HTR-8/SVneo (cell line): ENCODE results near the gene NHSL2.

ENCODE experiments used
- DNase-seq: peaks from one replicate; pipeline ENCODE4 v3.0.0; 2011; ENCODE audit warnings: low spot score, mixed read lengths; ENCODE audit not compliant: insufficient read length
- FAIRE-seq: peaks from 2 replicates; lab custom pipeline; 2011; peaks lifted over from hg19 to GRCh38; lab: Jason Lieb, UNC

NHSL2 gene

DNA sequence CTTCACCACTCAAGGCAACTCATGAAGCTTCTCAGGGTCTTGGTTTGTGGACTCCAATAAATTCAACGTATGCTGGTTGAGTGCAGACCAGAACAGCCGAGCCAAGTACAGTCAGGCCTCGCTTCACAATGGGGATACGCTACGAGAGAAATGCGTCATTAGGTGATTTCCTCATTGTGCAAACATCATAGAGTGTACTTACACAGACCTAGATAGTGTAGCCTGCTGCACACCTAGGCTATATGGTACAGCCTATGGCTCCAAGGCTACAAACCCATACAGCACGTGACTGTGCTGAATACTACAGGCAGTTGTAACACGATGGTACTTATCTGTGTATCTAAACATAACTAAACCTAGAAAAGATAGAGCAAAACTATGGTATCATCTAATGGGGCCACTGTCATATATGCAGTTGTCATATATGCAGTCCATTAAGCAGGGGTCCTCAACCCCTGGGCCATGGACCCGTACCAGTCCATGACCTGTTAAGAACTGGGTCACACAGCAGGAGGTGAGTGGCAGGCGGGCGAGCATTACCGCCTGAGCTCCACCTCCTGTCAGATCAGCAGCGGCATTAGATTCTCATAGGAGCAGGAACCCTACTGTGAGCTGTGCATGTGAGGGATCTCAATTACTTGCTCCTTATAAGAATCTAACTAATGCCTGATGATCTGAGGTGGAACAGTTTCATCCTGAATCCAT, 189.6 kb downstream of the NHSL2 start:
- no peak for DNase-seq
- peak; percentile 83 for FAIRE-seq

DNA sequence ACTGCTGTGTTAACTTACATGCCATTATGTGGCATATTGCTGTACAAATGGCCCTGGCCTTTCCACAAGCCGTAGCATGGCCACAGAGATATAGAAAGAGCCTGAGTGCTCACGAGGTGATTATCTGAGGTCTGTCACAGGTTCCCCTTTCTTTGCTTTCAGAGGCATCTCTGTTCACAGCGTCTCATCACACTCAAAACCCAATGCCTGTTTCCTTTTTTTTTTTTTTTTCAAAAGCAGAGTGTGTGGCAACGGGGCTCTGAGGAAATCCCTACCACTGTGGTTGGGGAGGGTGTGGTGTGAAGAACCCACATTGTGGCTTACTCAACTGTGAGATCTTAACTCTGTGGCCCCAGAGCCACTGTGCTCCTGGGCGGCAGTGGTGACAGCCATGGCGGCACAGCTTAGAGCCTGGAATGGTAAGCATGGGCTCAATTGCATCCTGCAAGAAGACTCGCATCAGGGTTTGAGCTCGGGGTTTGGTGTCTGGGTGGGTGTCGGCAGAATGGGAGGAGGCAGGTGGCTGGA, 190.2 kb downstream of the NHSL2 start:
- DNase-seq (no peak), FAIRE-seq (no peak)

DNA sequence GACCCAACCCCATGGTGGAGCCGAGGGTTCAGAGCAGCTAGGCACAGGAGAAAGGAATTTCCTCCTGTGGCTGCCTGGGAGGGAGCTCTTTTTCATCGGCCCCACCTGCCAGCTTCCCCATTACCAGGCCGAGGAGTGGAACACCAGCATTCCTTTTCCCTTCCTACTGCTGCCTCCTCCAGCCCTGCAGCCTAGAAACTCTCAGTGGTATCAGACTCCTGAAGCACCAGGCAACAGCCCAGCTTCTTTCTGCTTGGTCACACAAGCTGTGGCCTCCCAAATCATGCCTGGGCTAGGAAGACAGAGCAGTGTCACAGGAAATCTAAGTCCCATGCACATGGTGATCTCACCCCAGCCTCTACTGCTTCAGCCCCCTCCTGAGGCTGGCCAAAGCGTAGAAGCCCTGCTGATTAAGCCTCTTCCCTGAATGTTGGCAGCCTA, 191.0 kb downstream of the NHSL2 start:
- FAIRE-seq (no peak), DNase-seq (no peak)

DNA sequence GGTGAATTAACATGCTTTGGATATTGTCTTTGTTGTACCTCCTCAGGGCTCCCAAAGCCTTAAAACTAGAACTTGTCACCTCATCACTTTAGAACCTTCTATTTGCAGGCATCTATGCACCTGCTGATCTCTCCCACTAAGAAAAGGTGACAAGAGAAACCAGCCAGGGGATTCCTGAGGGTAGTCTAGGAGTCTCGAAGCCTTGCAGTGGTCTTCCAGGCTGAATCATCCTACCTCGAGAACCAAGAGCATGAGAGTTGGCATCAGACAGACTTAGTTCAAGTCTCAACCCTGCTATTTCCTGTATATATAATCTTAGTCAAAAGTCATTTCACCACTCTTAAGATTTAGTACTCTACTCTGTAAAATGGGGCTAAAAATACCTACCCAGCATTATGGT, 191.5 kb downstream of the NHSL2 start:
- DNase-seq (no peak), FAIRE-seq (no peak)

DNA sequence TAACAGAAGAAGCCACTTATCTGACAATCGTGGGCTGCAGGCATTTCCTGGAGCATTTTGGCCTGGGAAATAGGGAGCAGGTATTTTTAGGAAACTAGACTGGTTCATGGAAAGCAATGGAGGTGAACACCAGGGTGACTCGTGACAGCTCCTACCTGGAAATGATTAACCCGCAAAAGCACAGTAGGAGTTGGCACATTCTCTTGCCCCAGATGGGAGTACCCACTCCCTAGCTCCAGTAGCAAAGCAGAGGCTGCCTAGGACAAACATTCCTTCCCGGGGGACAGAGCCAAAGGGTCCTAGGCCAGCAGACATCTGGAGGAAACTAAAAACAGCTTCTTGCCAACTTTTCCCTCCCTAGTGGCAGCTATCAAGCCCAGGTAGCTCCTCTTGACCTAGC, 192.1 kb downstream of the NHSL2 start:
- FAIRE-seq, result no peak
- no peak for DNase-seq

DNA sequence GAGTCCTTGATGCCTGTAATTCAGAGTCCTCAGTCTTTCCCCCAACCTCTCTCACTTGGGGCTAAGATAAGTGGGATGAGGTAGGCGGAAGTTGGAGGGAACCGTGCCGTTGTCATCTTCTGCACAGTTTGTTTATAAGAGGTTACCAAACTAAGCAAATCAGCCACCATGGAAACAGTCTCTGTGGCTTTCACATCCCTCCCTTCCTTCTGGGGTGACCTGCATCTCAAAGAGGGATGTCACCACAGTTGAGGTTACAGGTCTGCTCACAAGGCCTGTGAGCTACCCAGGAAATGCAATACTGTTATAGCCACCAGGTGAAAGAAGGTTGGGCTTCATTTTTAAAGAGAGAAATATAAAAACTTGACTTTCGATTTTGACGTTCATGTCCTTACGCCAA, 194.8 kb downstream of the NHSL2 start:
- DNase-seq (no peak), FAIRE-seq (no peak)

DNA sequence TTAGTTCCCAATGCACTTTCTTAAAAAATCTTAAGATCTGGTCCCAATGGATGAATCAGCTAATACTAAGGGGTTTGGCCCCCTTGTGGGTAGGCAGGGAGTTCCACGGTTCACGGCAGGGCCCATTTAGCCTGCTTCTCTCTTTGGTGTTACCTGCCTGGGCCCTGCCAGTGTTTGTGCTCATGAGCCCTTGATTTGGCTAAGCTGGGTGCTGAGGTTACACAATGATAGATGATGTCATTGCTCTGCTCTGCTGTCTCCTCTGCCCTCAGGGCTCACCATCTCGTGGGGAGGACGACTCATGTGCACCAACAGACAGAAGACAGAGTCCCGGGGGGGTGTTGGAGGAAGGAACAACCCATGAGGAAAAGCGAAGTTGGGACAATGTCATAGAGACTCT, 196.7 kb downstream of the NHSL2 start:
- DNase-seq, result peak; percentile 78
- FAIRE-seq, result peak; percentile 86

DNA sequence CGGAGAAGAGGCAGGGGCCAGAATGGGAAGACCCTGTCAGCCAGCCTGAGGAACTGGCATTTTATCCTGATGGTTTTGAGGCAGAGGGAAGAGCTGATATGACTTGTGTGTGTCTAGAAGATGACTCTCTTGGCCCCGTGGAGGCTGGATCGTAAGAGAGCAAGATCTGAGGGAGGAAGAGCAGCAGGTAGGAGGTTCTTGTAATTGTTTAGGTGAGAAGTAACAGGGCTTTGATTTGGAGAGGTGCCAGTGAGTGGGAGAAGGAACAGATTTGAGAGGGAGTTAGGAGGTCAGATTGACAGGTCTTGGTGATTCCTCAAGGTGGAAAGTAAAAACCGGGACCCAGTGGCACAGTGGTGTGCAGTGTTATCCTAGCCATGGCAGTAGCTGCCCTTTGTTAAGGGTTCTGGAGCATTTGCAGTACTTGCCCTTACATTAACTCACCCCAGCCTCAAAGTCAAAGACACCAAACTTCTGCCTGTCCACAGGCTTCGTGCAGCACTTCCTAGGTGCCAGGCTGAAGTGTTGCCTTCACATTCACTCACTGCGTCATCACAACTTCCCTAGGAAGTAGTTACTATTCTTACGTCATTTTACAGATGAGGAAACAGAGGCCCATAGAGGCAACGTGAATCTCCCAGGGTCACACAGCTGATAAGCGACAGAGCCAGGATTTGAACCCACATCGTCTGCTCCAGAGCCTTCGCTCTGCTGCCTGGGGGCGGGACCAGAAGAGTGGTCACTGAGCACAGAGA, 197.4 kb downstream of the NHSL2 start:
- no peak for DNase-seq
- FAIRE-seq, result no peak

DNA sequence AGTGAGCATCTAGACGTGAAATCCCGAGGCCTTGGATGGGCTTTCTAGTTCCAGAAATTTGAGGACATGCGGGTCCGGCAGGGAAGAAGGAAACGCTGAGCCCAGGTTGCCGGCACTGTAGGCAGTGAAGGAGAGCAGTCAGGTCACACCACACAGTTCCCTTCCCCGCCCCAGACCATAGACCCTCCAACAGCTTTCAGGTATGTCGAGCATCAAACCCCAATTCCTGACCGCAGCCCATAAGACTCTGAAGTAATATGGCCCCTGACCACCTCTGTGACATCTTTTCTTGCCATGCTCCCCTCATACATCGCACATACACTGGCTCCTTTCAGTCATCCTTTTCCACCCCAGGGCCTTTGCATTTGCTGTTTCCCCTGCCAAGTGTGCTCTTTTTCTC, 198.0 kb downstream of the NHSL2 start:
- FAIRE-seq, result no peak
- no peak for DNase-seq

DNA sequence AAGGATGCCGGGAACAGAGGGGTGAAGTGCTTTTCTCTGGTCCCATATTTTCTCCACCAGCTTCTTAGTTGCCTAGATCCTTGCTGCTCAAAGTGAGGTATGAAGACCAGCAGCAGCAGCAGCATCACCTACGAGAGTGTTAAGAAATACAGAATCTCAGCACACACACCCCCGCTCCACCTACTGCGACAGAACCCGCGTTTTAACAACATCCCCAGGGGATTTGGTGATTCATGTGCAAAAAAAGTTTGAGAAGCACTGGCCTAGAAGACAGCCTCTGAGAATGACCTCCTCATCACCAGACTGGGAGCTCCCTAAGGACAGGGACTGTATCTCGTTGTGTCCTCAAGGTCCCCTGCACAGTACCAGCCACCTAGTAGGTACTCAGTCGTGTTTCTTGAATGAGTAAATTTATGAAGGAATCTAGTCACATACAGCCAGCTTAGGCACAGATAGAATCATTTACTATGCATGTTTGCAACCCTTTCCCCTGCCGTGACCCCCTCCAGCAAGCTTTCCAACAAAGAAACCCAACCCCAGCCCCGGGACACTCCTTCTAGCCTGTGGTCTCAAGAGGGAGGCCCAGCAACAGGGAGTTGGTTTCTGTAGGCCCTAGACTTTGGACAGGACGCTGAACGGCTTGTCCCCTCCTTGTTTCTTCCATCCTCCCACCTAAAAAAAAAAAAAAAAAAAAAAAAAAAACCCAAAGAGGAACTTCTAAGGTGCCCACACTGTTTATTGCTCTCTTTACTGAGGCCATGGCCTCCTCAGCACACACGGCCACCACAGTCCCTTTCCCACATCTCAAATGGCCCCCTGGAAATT, 199.6 kb downstream of the NHSL2 start:
- DNase-seq, result no peak
- no peak for FAIRE-seq

DNA sequence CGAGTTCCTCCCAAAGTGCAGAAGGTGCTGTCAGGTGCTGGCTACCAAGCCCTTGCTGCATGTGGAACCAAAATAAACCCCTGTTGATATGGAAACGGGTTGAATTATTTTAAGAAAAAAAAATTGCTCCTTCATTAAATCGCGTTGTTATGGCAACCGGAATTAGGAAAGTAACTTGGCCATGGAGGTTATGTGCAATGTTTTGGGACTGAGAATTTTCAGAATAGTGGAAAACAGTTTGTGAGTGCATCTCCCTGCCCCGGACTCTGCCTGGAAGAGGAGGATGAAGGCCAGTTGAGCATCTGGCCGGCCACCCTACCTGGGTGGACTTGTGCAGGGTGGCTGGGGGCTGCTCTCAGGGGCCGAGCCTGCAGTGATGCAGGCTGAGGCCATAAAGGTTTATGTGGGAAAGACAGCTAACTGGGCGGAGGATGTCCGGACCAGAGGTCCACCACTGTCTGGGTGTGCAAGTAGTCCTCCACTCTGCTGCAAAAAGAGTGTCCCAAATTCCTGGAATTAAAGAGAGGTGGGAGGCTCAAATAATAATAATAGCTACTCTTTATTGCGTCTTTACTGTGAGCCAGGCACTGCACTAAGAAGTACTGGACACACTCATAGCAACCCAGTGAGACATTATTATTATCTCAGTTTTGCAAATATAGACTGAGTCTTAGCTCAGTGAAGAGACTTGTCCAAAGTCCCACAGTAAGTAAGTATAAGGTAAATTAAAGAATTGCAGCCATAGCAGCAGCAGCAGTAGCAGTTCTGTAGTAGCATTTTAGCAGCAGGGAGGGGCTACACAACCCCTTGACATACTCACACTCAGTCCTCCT, 200.4 kb downstream of the NHSL2 start:
- DNase-seq, result no peak
- no peak for FAIRE-seq

DNA sequence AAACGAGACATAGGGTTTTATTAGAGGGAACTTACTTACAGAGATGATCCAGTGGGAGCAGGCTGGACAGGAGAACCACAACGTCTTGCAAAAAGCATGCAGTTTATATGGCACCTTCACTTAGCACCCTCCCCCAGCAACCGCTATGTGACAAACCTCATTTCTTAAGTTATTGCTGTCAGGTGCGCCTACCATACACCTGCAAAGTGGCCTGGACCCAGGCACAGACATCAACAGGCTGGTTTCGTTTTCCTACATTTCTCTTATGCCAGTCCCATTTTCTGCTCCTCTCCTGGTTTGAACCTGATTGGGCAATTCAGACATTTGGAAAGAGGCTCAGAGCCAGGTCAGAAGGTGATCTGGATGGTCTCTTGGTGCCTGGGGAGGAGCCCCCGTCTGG, 202.8 kb downstream of the NHSL2 start:
- DNase-seq (no peak), FAIRE-seq (no peak)

DNA sequence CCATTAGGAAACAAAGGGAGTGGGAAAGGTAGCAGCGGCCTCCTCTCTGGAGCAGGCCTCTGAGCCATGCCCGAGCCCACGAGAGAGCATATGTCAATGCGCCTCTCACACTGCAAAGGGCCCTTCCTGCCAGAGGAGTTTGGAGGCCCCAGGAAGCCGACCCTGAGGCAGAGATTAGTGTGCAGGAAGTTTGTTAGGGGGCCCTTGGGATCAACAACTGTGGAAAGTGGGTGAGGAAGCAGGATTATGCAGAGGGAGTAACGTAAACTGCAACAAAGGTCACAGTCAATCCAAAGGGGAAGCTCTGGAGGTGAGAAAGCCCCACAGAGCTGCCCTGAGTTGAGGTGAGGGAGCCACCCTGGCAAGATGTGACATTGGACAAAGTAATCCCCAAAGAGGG, 203.7 kb downstream of the NHSL2 start:
- DNase-seq (no peak), FAIRE-seq (no peak)

DNA sequence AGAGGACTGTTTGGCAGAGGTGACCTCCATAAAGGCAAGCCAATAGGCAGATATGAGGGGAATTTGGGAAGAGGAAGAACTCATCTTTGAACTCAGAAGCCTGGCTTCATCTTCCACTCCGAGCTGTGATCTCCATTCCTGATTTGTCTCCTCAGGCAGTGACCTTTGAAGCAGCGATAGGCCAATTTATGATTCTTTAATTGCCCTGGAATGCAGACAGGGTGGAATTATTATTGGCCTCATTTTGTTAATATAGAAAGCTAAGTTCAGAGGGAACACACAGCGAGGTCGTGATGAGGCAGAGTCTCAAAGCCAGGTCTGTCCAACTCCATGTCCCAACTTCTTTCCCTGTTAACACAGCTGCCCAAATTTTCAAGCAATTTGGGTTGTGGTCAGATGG, 204.2 kb downstream of the NHSL2 start:
- FAIRE-seq (no peak), DNase-seq (no peak)

DNA sequence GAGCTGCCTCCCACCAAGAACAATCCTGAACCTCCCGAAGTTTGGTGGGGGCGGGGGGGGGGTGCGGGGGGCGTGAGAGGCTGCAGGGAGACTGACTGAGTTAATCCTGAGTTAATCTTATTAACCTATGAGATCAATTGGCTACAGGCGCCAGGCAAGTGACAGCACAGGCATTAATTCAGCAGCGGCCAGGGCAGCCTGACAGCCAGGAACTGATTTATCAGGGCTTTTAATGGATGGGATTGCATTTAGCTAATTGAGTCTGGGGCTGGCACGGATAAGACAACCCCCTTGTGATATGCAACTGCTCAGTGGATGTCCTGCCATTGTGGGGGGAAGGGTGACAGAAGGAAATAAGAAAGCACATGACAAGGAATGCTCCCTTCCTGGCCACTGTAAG, 204.7 kb downstream of the NHSL2 start:
- FAIRE-seq (no peak), DNase-seq (no peak)

DNA sequence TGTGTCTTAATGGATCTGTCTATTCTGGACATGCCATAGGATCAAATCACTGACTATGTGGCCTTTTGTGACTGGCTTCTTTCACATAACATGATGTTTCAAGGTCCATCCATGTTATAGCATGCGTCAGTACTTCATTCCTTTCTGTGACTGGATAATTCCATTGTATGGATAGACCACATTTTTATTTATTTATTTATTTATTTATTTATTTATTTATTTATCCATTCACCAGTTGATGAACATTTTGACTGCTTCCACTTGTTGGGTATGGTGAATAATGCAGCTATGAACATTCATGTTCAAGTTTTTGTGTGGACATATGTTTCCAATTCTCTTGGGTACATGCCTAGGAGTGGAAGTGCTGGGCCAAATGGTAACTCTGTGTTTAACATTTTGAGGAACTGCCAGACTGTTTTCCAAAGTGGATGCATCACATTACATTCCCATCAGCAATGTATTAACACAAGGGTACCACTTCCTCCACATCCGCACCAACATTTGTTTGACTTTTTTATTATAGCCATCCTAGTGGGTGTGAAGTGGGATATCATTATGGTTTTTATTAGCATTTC, 207.1 kb downstream of the NHSL2 start:
- no peak for DNase-seq
- peak; percentile 62 for FAIRE-seq

DNA sequence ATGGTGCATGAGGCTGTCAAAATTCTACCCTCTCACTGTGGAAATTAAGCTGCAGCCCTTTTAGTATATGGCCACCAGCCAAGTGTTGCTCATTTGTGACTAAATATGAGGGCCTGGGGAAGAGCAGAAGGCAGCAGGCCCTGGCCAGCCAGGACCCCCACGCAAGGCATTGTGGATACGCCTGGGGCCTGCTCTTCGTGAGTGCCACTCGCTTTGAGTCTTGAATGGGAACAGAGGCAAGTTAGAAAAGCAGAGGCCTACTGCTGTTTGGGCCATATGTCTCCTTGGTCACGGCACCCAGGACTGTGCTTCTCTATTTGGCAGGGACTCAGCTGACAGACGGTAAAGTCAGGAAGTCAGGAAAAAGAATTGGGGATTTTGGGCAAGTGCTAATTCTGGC, 210.2 kb downstream of the NHSL2 start:
- DNase-seq (no peak), FAIRE-seq (no peak)

DNA sequence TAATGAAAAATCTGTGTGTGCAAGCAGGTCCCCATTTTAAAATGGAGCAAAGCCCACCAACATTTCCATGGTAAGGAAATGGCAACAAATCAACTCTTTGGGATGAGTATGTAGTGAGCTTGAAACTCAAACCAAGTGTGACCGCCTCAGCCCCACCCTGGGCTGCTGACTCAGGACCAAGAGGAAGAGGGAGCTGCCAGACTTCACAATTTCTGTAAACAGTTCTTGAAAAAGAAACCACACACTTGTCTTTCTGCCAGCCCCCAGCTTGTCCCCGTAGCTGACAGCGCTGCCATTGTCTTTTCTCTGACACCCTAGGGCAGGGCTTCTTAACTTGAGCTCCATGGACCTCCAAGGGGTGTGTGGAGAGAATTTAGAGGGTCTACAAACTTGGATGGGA, 210.7 kb downstream of the NHSL2 start:
- DNase-seq, result peak; percentile 73
- FAIRE-seq, result peak; percentile 44

DNA sequence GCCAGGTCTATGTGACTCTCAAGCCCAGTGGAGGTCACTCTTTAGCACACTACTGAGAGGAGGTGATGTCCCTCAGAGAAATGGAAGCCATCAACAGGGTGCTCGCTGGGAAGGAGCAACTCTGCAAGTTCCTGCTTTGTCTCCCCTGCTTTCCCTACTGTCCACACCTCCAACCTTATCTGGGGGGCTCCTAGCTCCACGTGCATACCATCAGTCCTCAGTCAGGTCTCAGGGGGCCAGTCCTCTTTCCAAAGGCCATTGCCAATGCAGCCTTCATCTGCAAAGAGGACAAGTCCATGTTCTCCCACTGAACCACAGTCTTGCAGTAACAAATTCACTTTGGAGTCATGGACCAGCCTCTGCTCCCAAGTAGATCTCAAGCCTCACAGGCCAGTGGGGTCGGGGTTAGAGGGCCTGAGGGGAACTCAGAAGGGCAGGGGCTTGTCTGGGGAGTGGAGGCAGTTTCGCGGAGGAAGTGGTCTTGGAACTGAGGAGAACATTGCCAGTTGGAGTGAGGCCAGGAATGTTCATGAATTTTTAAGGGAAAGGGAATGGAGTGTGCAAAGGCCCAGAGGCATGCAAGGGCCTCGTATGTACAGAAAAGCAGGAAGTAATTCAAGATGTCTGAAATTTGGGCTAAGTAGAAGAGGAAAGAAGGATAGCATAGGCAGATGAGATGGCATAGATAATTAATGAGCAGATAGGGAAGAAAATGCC, 212.1 kb downstream of the NHSL2 start:
- FAIRE-seq, result peak; percentile 42

More for the DNA sequence above, 212.1 kb downstream of the NHSL2 start:
- DNase-seq, result no peak
